IMR-90 (cell line): ENCODE data around the gene FITM1. TPM values are rescaled to one million over a fixed set of nuclear protein-coding genes. Genes with fewer than 3 reads are reported as not detected.

Experiments
- ATAC-seq: fragments of 200-7000 bp; cut with Tn5 transposase; 2 replicates; pipeline ENCODE4 v1.9.1; 2020; ENCODE audit warnings: low read depth, mild to moderate bottlenecking, moderate library complexity
- BruUV-seq: library from RNA; stranded (reverse); fragments of 400-500 nt; replicated peaks from 2 replicates; lab custom pipeline; 2021; lab: Mats Ljungman, UMichigan
- CTCF ChIA-PET: fragments of 300-600 bp; formaldehyde crosslinking; extraction: SDS; loops from one replicate; lab custom pipeline; 2021; ENCODE audit warnings: antibody characterized with exemption; lab: Yijun Ruan, JAX
- POLR2A ChIA-PET: fragments of 300-600 bp; sonication (Branson Sonifier 250); formaldehyde crosslinking; loops from one replicate; lab custom pipeline; 2022; ENCODE audit warnings: antibody characterized with exemption; ENCODE audit not compliant: unreplicated experiment; lab: Charles Lee
- DNase-seq: peaks from one replicate; pipeline ENCODE4 v3.0.0; 2013
- H2AFZ ChIP-seq: replicated peaks from 2 replicates; pipeline ENCODE3; 2013; ENCODE audit warnings: low read length, mild to moderate bottlenecking; ENCODE audit not compliant: poor library complexity
- H2AK5ac ChIP-seq: 2 replicates; pipeline ENCODE4 v1.6.1; 2013; ENCODE audit warnings: low read depth, low read length, inconsistent platforms
- H2AK9ac ChIP-seq: replicated peaks from 2 replicates; pipeline ENCODE3; 2013; ENCODE audit warnings: mild to moderate bottlenecking, low read depth, low read length, moderate library complexity; ENCODE audit not compliant: poor library complexity
- H2BK120ac ChIP-seq: 2 replicates; pipeline ENCODE4 v1.6.1; 2013; ENCODE audit warnings: low read depth, low read length, inconsistent platforms
- H2BK15ac ChIP-seq: 3 replicates; pipeline ENCODE4 v1.6.1; 2013; ENCODE audit warnings: low read depth, low read length, inconsistent platforms
- H2BK20ac ChIP-seq: 2 replicates; pipeline ENCODE4 v1.6.1; 2013; ENCODE audit warnings: low read depth, mild to moderate bottlenecking, inconsistent platforms, low read length, moderate library complexity
- H2BK5ac ChIP-seq: 2 replicates; pipeline ENCODE4 v1.6.1; 2013; ENCODE audit warnings: mild to moderate bottlenecking, low read depth, low read length, inconsistent platforms; ENCODE audit not compliant: poor library complexity, severe bottlenecking
- H3K14ac ChIP-seq: replicated peaks from 2 replicates; pipeline ENCODE4 v1.6.1; 2013; ENCODE audit warnings: low read depth, low read length, inconsistent platforms
- H3K18ac ChIP-seq: 2 replicates; pipeline ENCODE4 v1.6.1; 2013; ENCODE audit warnings: low read depth, low read length, control low read depth
- H3K23ac ChIP-seq: 2 replicates; pipeline ENCODE4 v1.6.1; 2013; ENCODE audit warnings: low read depth, low read length, inconsistent platforms
- H3K27ac ChIP-seq: 2 replicates; pipeline ENCODE4 v1.5.1; 2013; ENCODE audit warnings: mild to moderate bottlenecking, control low read depth, low read length; ENCODE audit not compliant: insufficient read depth
- H3K27me3 ChIP-seq: 2 replicates; pipeline ENCODE4 v1.6.1; 2013; ENCODE audit warnings: low read length; ENCODE audit not compliant: control insufficient read depth, insufficient read depth
- H3K36me3 ChIP-seq: 2 replicates; pipeline ENCODE4 v1.6.1; 2013; ENCODE audit warnings: low read length, mixed read lengths; ENCODE audit not compliant: control insufficient read depth, insufficient read depth
- H3K4ac ChIP-seq: 2 replicates; pipeline ENCODE4 v1.6.1; 2013; ENCODE audit warnings: low read depth, low read length, inconsistent platforms
- H3K4me1 ChIP-seq: 2 replicates; pipeline ENCODE4 v1.6.1; 2013; ENCODE audit warnings: low read length, mixed read lengths; ENCODE audit not compliant: control insufficient read depth, insufficient read depth
- H3K4me2 ChIP-seq: 2 replicates; pipeline ENCODE4 v1.6.1; 2013; ENCODE audit warnings: low read depth, mild to moderate bottlenecking, control low read depth, low read length, moderate library complexity
- H3K4me3 ChIP-seq: 2 replicates; pipeline ENCODE4 v1.5.1; 2013; ENCODE audit warnings: low read depth, mild to moderate bottlenecking, control low read depth, low read length, moderate library complexity; ENCODE audit not compliant: insufficient read depth
- H3K56ac ChIP-seq: 2 replicates; pipeline ENCODE4 v1.6.1; 2013; ENCODE audit warnings: low read length, inconsistent platforms; ENCODE audit not compliant: insufficient read depth; ENCODE audit errors: extremely low read depth
- H3K79me1 ChIP-seq, 2 experiments: 2 replicates each; pipeline ENCODE4 v1.6.1; 2013; ENCODE audit warnings: low read length in 2 of 2, inconsistent platforms in 1 of 2, low read depth in 1 of 2
- H3K9ac ChIP-seq: 2 replicates; pipeline ENCODE4 v1.6.1; 2013; ENCODE audit warnings: low read depth, low read length, control low read depth
- H3K9me1 ChIP-seq: 2 replicates; pipeline ENCODE4 v1.6.1; 2013; ENCODE audit warnings: low read length, inconsistent platforms; ENCODE audit not compliant: insufficient read depth
- H3K9me3 ChIP-seq: 2 replicates; pipeline ENCODE4 v1.6.1; 2013; ENCODE audit warnings: low read length; ENCODE audit not compliant: control insufficient read depth, insufficient read depth
- H4K20me1 ChIP-seq: 2 replicates; pipeline ENCODE4 v1.6.1; 2013; ENCODE audit warnings: low read length, inconsistent platforms; ENCODE audit not compliant: insufficient read depth
- H4K5ac ChIP-seq: 2 replicates; pipeline ENCODE4 v1.6.1; 2013; ENCODE audit warnings: mild to moderate bottlenecking, low read depth, low read length, control low read depth
- H4K8ac ChIP-seq, 2 experiments: 2 replicates each; pipeline ENCODE4 v1.6.1; 2013; ENCODE audit warnings: low read depth in 2 of 2, low read length in 2 of 2, control low read depth in 1 of 2, inconsistent platforms in 1 of 2
- H4K91ac ChIP-seq: 2 replicates; pipeline ENCODE4 v1.6.1; 2013; ENCODE audit warnings: low read depth, low read length, inconsistent platforms; ENCODE audit not compliant: insufficient read depth
- CEBPB ChIP-seq: IDR thresholded peaks from 2 replicates; pipeline ENCODE4 v1.6.1; 2012; ENCODE audit warnings: low read depth, low read length, improper control_type of control experiment
- CHD1 ChIP-seq: IDR thresholded peaks from 2 replicates; pipeline ENCODE4 v1.6.1; 2012; ENCODE audit warnings: low read depth, low read length, improper control_type of control experiment
- CTCF ChIP-seq: conservative IDR thresholded peaks from 2 replicates; pipeline ENCODE4 v1.5.1; 2012; ENCODE audit warnings: mild to moderate bottlenecking, low read depth, low read length, improper control_type of control experiment
- ELK1 ChIP-seq: fragments of 150-350 bp; IDR thresholded peaks from 2 replicates; pipeline ENCODE4 v1.6.1; 2016; ENCODE audit warnings: low read depth, mild to moderate bottlenecking, low read length, moderate library complexity, borderline replicate concordance
- FOS ChIP-seq: fragments of 150-350 bp; IDR thresholded peaks from 2 replicates; pipeline ENCODE4 v1.6.1; 2016; ENCODE audit warnings: low read depth, low read length
- MAFK ChIP-seq: IDR thresholded peaks from 2 replicates; pipeline ENCODE4 v1.6.1; 2012; ENCODE audit warnings: low read depth, low read length, improper control_type of control experiment
- RFX5 ChIP-seq: IDR thresholded peaks from 2 replicates; pipeline ENCODE4 v1.8.0; 2012; ENCODE audit warnings: low read depth, mild to moderate bottlenecking, low read length, moderate library complexity
- SMC3 ChIP-seq: fragments of 150-350 bp; IDR thresholded peaks from 2 replicates; pipeline ENCODE4 v1.6.1; 2016; ENCODE audit warnings: low read depth, mild to moderate bottlenecking, antibody characterized with exemption, low read length, moderate library complexity
- WGBS, 2 experiments: methylation state at CpG; one replicate each; pipeline versions ENCODE4 v1.1.5 to v1.1.7; 2013; ENCODE audit warnings: missing lambda C conversion rate in 2 of 2; ENCODE audit not compliant: insufficient read length in 1 of 2; ENCODE audit errors: extremely low coverage in 2 of 2; 5-methylcytosine and 5-hydroxymethylcytosine counted together
- dilution Hi-C: fragments of 300-500 bp; cut with HindIII; formaldehyde crosslinking; loops from one replicate; pipeline ENCODE4 v1.14.3; 2018; ENCODE audit warnings: low sequenced_read_pairs; ENCODE audit not compliant: unreplicated experiment
- in situ Hi-C: fragments of 300-500 bp; cut with MboI; formaldehyde crosslinking; loops from 3 replicates; pipeline ENCODE4 v1.14.3; 2019; ENCODE audit warnings: low sequenced_read_pairs, inconsistent platforms, mixed read lengths
- intact Hi-C: fragments of 100-400 bp; cut with micrococcal nuclease; formaldehyde crosslinking; loops from 2 replicates; pipeline ENCODE4 v1.10.0; 2022
- polyA plus RNA-seq, 3 experiments: library from polyadenylated mRNA; depleted of rRNA; stranded (reverse); fragments of >200 nt; gene quantifications; 2 replicates each; pipeline ENCODE4 v1.2.3, GENCODE V29; 2012; ENCODE audit warnings: low replicate concordance in 1 of 3
- total RNA-seq: library from RNA; depleted of rRNA; stranded (reverse); fragments of >200 nt; gene quantifications from 2 replicates; pipeline ENCODE4 v1.2.3, GENCODE V29; 2012
- TF ChIP-seq, protein P1 (sequence below): fragments of 150-350 bp; IDR thresholded peaks from 2 replicates; pipeline ENCODE4 v1.6.1; 2017; ENCODE audit warnings: mild to moderate bottlenecking, antibody characterized with exemption, low read length, low read depth

Gene FITM1
- total and polyA plus RNA-seq, 2 of the 4 experiments (the other 2 are of a cell fraction): not detected

- TF ChIP-seq ELK1: no peak
These were observed 14.9 kb upstream of the FITM1 start (continued) for GRCh38 chr14:24115422-24116127.

GRCh38 chr14:24116128-24116814 lies 14.2 kb upstream of the FITM1 start:
- ChIA-PET CTCF (no interaction called here), POLR2A (no interaction called here)
- Histone ChIP-seq H3K27me3 (no peaks in the 10 kb centered on the region), H4K20me1 (no peaks in the 10 kb centered on the region), H3K23ac (no peak overlapping the region), H3K14ac (no peak overlapping the region), H3K9me1 (peaks cover 8% of the 10 kb centered on the region; the same call in 1 of the 2 replicates), H2AK9ac (no peak overlapping the region), H3K36me3 (peaks cover 23% of the 10 kb centered on the region), H3K56ac (no peak overlapping the region), H4K5ac (no peak overlapping the region), H3K4me2 (no peak overlapping the region), H3K18ac (no peak overlapping the region), H3K4me1 (peaks cover 3% of the 10 kb centered on the region; the same call in 1 of the 2 replicates), H2BK15ac (no peak overlapping the region), H3K9me3 (no peaks in the 10 kb centered on the region), H2BK20ac (no peak overlapping the region), H2BK5ac (no peak overlapping the region), H3K79me1 (peaks cover 10 to 16% of the 10 kb centered on the region in 2 experiments; a peak in 2 of 4 replicates), H4K91ac (no peak overlapping the region), H2BK120ac (no peak overlapping the region), H3K27ac (no peak overlapping the region), H2AK5ac (no peak overlapping the region), H3K4me3 (no peak overlapping the region), H3K4ac (no peak overlapping the region), H3K9ac (no peak overlapping the region), H2AFZ (no peak overlapping the region), H4K8ac (no peak overlapping the region)
- BruUV-seq: no TSS peak
- intact Hi-C loops: no loop called here
- 80% methylated on average over 1 of the region's 6 CpGs; no CpG with 5 or more reads in 1 of the 2 experiments for WGBS, 2 experiments
- dilution Hi-C loops: no loop called here
- in situ Hi-C loops: no loop called here
- ATAC-seq: no peak
- no peak for DNase-seq
- TF ChIP-seq CEBPB (no peak), MAFK (no peak), FOS (no peak), CHD1 (no peak), RFX5 (no peak), CTCF (no peak), SMC3 (no peak), ELK1 (no peak)
- TF ChIP-seq, protein P1, sequence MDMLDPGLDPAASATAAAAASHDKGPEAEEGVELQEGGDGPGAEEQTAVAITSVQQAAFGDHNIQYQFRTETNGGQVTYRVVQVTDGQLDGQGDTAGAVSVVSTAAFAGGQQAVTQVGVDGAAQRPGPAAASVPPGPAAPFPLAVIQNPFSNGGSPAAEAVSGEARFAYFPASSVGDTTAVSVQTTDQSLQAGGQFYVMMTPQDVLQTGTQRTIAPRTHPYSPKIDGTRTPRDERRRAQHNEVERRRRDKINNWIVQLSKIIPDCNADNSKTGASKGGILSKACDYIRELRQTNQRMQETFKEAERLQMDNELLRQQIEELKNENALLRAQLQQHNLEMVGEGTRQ: no peak
